HEK293 (cell line): ENCODE results near the gene INSYN1.

ENCODE experiments used
- CTCF ChIA-PET: fragments of 350-600 bp; formaldehyde crosslinking; extraction: SDS; loops from one replicate; lab custom pipeline; 2021; ENCODE audit warnings: antibody characterized with exemption; lab: Yijun Ruan, JAX
- POLR2A ChIA-PET: fragments of 300-600 bp; formaldehyde crosslinking; extraction: SDS; loops from one replicate; lab custom pipeline; 2020; ENCODE audit warnings: antibody characterized with exemption, inconsistent platforms; lab: Yijun Ruan, JAX
- H3K27ac ChIP-seq: fragments of 200-500 bp; sonication (Bioruptor generic); 2 replicates; pipeline ENCODE4 v1.5.1; 2014; ENCODE audit warnings: low read depth, low read length, control low read depth, inconsistent platforms; ENCODE audit errors: extremely low read depth
- H3K36me3 ChIP-seq, 2 experiments: fragments of 200-500 bp in 1 of 2; sonication (Bioruptor generic) in 1 of 2; 1 replicate in 1 of 2; 2 replicates in 1 of 2; pipeline ENCODE4 v1.5.1; 2014 to 2017; ENCODE audit warnings: inconsistent platforms in 2 of 2, low read length in 2 of 2; ENCODE audit not compliant: control insufficient read depth in 2 of 2, insufficient read depth in 1 of 2
- H3K4me1 ChIP-seq: fragments of 200-500 bp; sonication (Bioruptor generic); 2 replicates; pipeline ENCODE4 v1.5.1; 2014; ENCODE audit warnings: mild to moderate bottlenecking, low read length, inconsistent platforms; ENCODE audit not compliant: control insufficient read depth, insufficient read depth
- H3K4me3 ChIP-seq: 2 replicates; pipeline ENCODE4 v1.5.1; 2011; ENCODE audit warnings: low read depth, mild to moderate bottlenecking, control low read depth, low read length, moderate library complexity
- H3K9me3 ChIP-seq: fragments of 200-500 bp; sonication (Bioruptor generic); 2 replicates; pipeline ENCODE4 v1.5.1; 2014; ENCODE audit warnings: low read depth, low read length, inconsistent platforms; ENCODE audit not compliant: control insufficient read depth, insufficient read depth
- EGR2 ChIP-seq: fragments of 450-650 bp; formaldehyde crosslinking; IDR thresholded peaks from 2 replicates; pipeline ENCODE4 v1.5.1; 2016; ENCODE audit warnings: low read depth, missing biosample characterization, missing genetic modification characterization
- GFI1B ChIP-seq: fragments of 450-650 bp; formaldehyde crosslinking; IDR thresholded peaks from 2 replicates; pipeline ENCODE4 v1.5.1; 2016; ENCODE audit warnings: missing biosample characterization, missing genetic modification characterization
- KLF7 ChIP-seq: fragments of 450-650 bp; formaldehyde crosslinking; IDR thresholded peaks from 2 replicates; pipeline ENCODE4 v1.5.1; 2016; ENCODE audit warnings: missing biosample characterization, missing genetic modification characterization, borderline replicate concordance
- MEIS1 ChIP-seq: sonication (generic); formaldehyde crosslinking; IDR thresholded peaks from 2 replicates; pipeline ENCODE4 v1.8.1; 2022; ENCODE audit warnings: missing genetic modification reagents, mild to moderate bottlenecking, borderline replicate concordance
- SCRT2 ChIP-seq: fragments of 450-650 bp; formaldehyde crosslinking; IDR thresholded peaks from 2 replicates; pipeline ENCODE4 v1.5.1; 2016; ENCODE audit warnings: missing biosample characterization, missing genetic modification characterization
- WT1 ChIP-seq: fragments of 450-650 bp; formaldehyde crosslinking; IDR thresholded peaks from 2 replicates; pipeline ENCODE4 v1.5.1; 2016; ENCODE audit warnings: missing biosample characterization, missing genetic modification characterization
- ZBTB48 ChIP-seq: fragments of 450-650 bp; formaldehyde crosslinking; IDR thresholded peaks from 2 replicates; pipeline ENCODE4 v1.5.1; 2016; ENCODE audit warnings: missing biosample characterization, missing genetic modification characterization
- ZEB2 ChIP-seq: fragments of 450-650 bp; formaldehyde crosslinking; IDR thresholded peaks from 2 replicates; pipeline ENCODE4 v1.5.1; 2016; ENCODE audit warnings: missing biosample characterization, missing genetic modification characterization
- ZFHX2 ChIP-seq: fragments of 450-650 bp; formaldehyde crosslinking; conservative IDR thresholded peaks from 2 replicates; pipeline ENCODE4 v1.5.1; 2016; ENCODE audit warnings: missing biosample characterization, missing genetic modification characterization
- ZNF140 ChIP-seq: fragments of 450-650 bp; formaldehyde crosslinking; IDR thresholded peaks from 2 replicates; pipeline ENCODE4 v1.5.1; 2016; ENCODE audit warnings: missing biosample characterization, missing genetic modification characterization
- ZNF2 ChIP-seq: fragments of 450-650 bp; formaldehyde crosslinking; IDR thresholded peaks from 2 replicates; pipeline ENCODE4 v1.5.1; 2016; ENCODE audit warnings: missing biosample characterization, missing genetic modification characterization
- ZNF211 ChIP-seq: fragments of 450-650 bp; formaldehyde crosslinking; IDR thresholded peaks from 2 replicates; pipeline ENCODE4 v1.5.1; 2016; ENCODE audit warnings: low read depth, missing biosample characterization, missing genetic modification characterization
- ZNF248 ChIP-seq: fragments of 450-650 bp; formaldehyde crosslinking; IDR thresholded peaks from 2 replicates; pipeline ENCODE4 v1.5.1; 2017; ENCODE audit warnings: missing biosample characterization, missing genetic modification characterization
- ZNF274 ChIP-seq, 2 experiments: fragments of 200-500 bp in 1 of 2; fragments of 450-650 bp in 1 of 2; sonication (Bioruptor generic) in 1 of 2; formaldehyde crosslinking in 1 of 2; IDR thresholded peaks; 2 replicates each; pipeline versions ENCODE4 v1.5.1 to v1.6.1; 2014 to 2016; ENCODE audit warnings: borderline replicate concordance in 1 of 2, inconsistent platforms in 1 of 2, low read length in 1 of 2, missing biosample characterization in 1 of 2, missing genetic modification characterization in 1 of 2
- ZNF302 ChIP-seq: fragments of 450-650 bp; formaldehyde crosslinking; IDR thresholded peaks from 2 replicates; pipeline ENCODE4 v1.5.1; 2016; ENCODE audit warnings: missing biosample characterization, missing genetic modification characterization, low read depth
- ZNF335 ChIP-seq: fragments of 450-650 bp; formaldehyde crosslinking; conservative IDR thresholded peaks from 2 replicates; pipeline ENCODE4 v1.5.1; 2016; ENCODE audit warnings: missing biosample characterization, missing genetic modification characterization
- ZNF549 ChIP-seq: fragments of 450-650 bp; IDR thresholded peaks from 2 replicates; pipeline ENCODE4 v1.5.1; 2018; ENCODE audit warnings: missing biosample characterization, missing genetic modification characterization, mild to moderate bottlenecking, inconsistent platforms, moderate library complexity
- ZNF560 ChIP-seq: fragments of 450-650 bp; formaldehyde crosslinking; IDR thresholded peaks from 2 replicates; pipeline ENCODE4 v1.5.1; 2017; ENCODE audit warnings: missing biosample characterization, missing genetic modification characterization, borderline replicate concordance
- ZSCAN23 ChIP-seq: fragments of 450-650 bp; formaldehyde crosslinking; IDR thresholded peaks from 2 replicates; pipeline ENCODE4 v1.5.1; 2016; ENCODE audit warnings: missing biosample characterization, missing genetic modification characterization
- TF ChIP-seq, protein P1 (sequence below): fragments of 450-650 bp; formaldehyde crosslinking; IDR thresholded peaks from 2 replicates; pipeline ENCODE4 v1.5.1; 2016; ENCODE audit warnings: missing biosample characterization, missing genetic modification characterization
- TF ChIP-seq, protein P2 (sequence below): fragments of 450-650 bp; formaldehyde crosslinking; IDR thresholded peaks from 2 replicates; pipeline ENCODE4 v1.5.1; 2016; ENCODE audit warnings: missing biosample characterization, missing genetic modification characterization, low read depth

Gene INSYN1

DNA sequence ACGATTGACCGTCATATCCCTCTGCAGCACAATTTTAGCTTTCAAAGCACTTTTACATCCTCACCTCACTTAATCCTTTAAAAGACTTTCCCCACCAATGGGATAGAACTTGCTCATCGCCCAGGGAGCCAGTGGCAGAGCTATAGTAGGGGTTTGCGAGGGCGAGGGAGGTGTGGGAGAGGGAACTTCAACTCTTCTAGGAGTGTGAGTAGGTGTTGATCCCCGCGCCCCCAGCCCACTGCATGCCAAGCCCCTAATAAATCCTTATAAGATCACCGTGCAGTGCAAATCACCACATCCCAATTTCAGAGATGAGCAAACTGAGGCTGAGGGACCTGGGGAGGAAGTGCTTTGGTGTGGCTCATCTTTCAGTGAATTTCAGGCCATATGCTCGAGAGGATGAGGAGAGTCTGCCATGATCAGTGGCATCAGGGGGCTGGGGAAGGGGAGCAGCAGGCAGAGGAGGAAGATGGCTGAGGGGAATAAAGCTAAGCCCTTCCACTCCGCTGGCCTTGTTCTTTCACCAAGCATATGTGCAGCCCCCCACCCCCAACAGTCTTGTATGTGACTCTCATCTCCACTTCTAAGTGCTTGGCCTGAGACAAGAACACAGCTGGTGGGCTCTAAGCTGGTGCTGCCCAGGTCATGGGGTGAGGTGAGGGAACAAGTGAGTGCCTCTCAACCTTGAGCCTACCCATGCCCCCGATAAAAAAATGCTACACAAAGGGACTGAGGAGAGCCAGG, 5.1 kb downstream of the INSYN1 start:
- no peak for TF ChIP-seq ZSCAN23
- TF ChIP-seq ZNF248 (tag by site-specific recombination) = no peak
- no peak for TF ChIP-seq ZBTB48 (tag by site-specific recombination)
- TF ChIP-seq ZNF335 (tag by site-specific recombination) = no peak
- peak; percentile 90 for TF ChIP-seq EGR2 (tag by site-specific recombination)
- TF ChIP-seq ZEB2 = no peak
- TF ChIP-seq ZNF302 (tag by site-specific recombination) = no peak
- no peak for TF ChIP-seq KLF7 (tag by site-specific recombination)
- peak; percentile 91 for TF ChIP-seq ZFHX2 (tag by site-specific recombination)
- no peak for TF ChIP-seq SCRT2 (tag by site-specific recombination)
- no peak for TF ChIP-seq MEIS1 (CRISPR knock-in tag)
- CTCF ChIA-PET = interaction anchor here (0.6 to 1.7 kb wide), 5 partner anchors 32 to 262 kb away, joined by 3 to 6 read pairs (median 3); no protein-coding TSS in a partner anchor
- Histone ChIP-seq H3K36me3 (peaks cover 0 to 10% of the 10 kb centered on the region in 2 experiments; a peak in 1 of 3 replicates), H3K4me3 (no peak overlapping the region), H3K4me1 (peaks cover 1% of the 10 kb centered on the region; the same call in 1 of the 2 replicates), H3K27ac (no peak overlapping the region), H3K9me3 (no peaks in the 10 kb centered on the region)
- POLR2A ChIA-PET = interaction anchor here (0.6 to 1.1 kb wide), 2 partner anchors 9 to 35 kb away, joined by 3 to 4 read pairs; no protein-coding TSS in a partner anchor

DNA sequence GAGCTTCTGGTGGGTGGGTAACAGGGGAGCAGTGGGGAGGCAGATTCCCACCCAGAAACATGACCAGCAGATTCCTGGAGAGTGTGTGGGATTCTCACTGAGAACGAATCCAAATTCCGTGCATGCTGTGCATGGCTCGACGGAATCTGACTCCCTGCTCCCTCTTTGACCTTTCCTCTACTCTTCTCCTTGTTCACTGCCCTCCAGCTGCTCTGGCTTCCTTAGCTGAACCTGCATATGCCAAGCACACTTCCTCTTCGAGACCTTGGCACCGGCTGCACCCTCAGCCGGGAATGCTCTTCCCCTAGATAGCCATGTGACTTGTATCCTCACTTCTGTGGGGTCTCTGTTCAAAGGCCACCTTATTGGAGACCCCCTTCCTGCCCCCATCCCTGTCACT, 6.3 kb downstream of the INSYN1 start:
- POLR2A ChIA-PET = interaction anchor here (1.1 kb wide), 1 partner anchor 10 kb away, joined by 3 read pairs; no protein-coding TSS in a partner anchor
- TF ChIP-seq, protein P1, sequence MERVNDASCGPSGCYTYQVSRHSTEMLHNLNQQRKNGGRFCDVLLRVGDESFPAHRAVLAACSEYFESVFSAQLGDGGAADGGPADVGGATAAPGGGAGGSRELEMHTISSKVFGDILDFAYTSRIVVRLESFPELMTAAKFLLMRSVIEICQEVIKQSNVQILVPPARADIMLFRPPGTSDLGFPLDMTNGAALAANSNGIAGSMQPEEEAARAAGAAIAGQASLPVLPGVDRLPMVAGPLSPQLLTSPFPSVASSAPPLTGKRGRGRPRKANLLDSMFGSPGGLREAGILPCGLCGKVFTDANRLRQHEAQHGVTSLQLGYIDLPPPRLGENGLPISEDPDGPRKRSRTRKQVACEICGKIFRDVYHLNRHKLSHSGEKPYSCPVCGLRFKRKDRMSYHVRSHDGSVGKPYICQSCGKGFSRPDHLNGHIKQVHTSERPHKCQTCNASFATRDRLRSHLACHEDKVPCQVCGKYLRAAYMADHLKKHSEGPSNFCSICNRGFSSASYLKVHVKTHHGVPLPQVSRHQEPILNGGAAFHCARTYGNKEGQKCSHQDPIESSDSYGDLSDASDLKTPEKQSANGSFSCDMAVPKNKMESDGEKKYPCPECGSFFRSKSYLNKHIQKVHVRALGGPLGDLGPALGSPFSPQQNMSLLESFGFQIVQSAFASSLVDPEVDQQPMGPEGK = no peak
- TF ChIP-seq ZNF211 (no peak), ZNF274 (IDR thresholded peaks at IDR 0.05; ENCODE audit: low read length) (no peak), ZNF274 (tag by site-specific recombination; IDR thresholded peaks at IDR 0.05; ENCODE audit: borderline replicate concordance) (no peak), GFI1B (tag by site-specific recombination) (no peak), ZNF140 (tag by site-specific recombination) (no peak), ZNF335 (tag by site-specific recombination) (no peak), ZNF560 (no peak), WT1 (tag by site-specific recombination) (no peak), ZNF549 (tag by site-specific recombination) (no peak), ZNF2 (tag by site-specific recombination) (no peak)
- TF ChIP-seq, protein P2, sequence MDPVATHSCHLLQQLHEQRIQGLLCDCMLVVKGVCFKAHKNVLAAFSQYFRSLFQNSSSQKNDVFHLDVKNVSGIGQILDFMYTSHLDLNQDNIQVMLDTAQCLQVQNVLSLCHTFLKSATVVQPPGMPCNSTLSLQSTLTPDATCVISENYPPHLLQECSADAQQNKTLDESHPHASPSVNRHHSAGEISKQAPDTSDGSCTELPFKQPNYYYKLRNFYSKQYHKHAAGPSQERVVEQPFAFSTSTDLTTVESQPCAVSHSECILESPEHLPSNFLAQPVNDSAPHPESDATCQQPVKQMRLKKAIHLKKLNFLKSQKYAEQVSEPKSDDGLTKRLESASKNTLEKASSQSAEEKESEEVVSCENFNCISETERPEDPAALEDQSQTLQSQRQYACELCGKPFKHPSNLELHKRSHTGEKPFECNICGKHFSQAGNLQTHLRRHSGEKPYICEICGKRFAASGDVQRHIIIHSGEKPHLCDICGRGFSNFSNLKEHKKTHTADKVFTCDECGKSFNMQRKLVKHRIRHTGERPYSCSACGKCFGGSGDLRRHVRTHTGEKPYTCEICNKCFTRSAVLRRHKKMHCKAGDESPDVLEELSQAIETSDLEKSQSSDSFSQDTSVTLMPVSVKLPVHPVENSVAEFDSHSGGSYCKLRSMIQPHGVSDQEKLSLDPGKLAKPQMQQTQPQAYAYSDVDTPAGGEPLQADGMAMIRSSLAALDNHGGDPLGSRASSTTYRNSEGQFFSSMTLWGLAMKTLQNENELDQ (tag by site-specific recombination) = no peak
- H3K27ac ChIP-seq = no peak overlapping the region

More for the DNA sequence above, 6.3 kb downstream of the INSYN1 start:
- Histone ChIP-seq H3K4me1 (peaks cover 2% of the 10 kb centered on the region; the same call in 1 of the 2 replicates), H3K36me3 (peaks cover 0 to 10% of the 10 kb centered on the region in 2 experiments; a peak in 1 of 3 replicates), H3K4me3 (no peak overlapping the region), H3K9me3 (no peaks in the 10 kb centered on the region)
- CTCF ChIA-PET = interaction anchor here (0.6 to 1.7 kb wide), 3 partner anchors 33 to 174 kb away, joined by 3 to 4 read pairs (median 4); no protein-coding TSS in a partner anchor
